BJ (cell line): ENCODE data around the gene ZNF423. TPM values are rescaled to one million over a fixed set of nuclear protein-coding genes. Genes with fewer than 3 reads are reported as not detected.

Source experiments
- CTCF ChIA-PET: fragments of 350-600 bp; formaldehyde crosslinking; extraction: SDS; loops from one replicate; lab custom pipeline; 2021; ENCODE audit warnings: antibody characterized with exemption, inconsistent platforms; lab: Yijun Ruan, JAX
- POLR2A ChIA-PET: fragments of 300-600 bp; sonication (Branson Sonifier 250); formaldehyde crosslinking; extraction: SDS; loops from one replicate; lab custom pipeline; 2021; ENCODE audit warnings: antibody characterized with exemption; lab: Charles Lee
- DNase-seq: peaks from one replicate; pipeline ENCODE4 v3.0.0-alpha.2; 2011; ENCODE audit warnings: low read depth
- H3K27me3 ChIP-seq: 2 replicates; pipeline ENCODE4 v1.6.0; 2011; ENCODE audit warnings: low read length; ENCODE audit not compliant: control insufficient read depth, insufficient read depth
- H3K36me3 ChIP-seq: 2 replicates; pipeline ENCODE4 v1.5.1; 2011; ENCODE audit warnings: low read length; ENCODE audit not compliant: control insufficient read depth, insufficient read depth
- H3K4me3 ChIP-seq: 2 replicates; pipeline ENCODE4 v1.5.1; 2011; ENCODE audit warnings: low read depth, mild to moderate bottlenecking, control low read depth, low read length
- CTCF ChIP-seq: IDR thresholded peaks from 2 replicates; pipeline ENCODE4 v1.5.1; 2011; ENCODE audit warnings: low read depth, mild to moderate bottlenecking, control low read depth, inconsistent platforms, low read length, moderate library complexity; ENCODE audit not compliant: insufficient read depth
- polyA plus RNA-seq: library from polyadenylated mRNA; depleted of rRNA; stranded (reverse); fragments of >200 nt; gene quantifications from 2 replicates; pipeline ENCODE4 v1.2.3, GENCODE V29; 2011

ZNF423 gene
- polyA plus RNA-seq, 1 experiment, result 0.22 TPM

DNA sequence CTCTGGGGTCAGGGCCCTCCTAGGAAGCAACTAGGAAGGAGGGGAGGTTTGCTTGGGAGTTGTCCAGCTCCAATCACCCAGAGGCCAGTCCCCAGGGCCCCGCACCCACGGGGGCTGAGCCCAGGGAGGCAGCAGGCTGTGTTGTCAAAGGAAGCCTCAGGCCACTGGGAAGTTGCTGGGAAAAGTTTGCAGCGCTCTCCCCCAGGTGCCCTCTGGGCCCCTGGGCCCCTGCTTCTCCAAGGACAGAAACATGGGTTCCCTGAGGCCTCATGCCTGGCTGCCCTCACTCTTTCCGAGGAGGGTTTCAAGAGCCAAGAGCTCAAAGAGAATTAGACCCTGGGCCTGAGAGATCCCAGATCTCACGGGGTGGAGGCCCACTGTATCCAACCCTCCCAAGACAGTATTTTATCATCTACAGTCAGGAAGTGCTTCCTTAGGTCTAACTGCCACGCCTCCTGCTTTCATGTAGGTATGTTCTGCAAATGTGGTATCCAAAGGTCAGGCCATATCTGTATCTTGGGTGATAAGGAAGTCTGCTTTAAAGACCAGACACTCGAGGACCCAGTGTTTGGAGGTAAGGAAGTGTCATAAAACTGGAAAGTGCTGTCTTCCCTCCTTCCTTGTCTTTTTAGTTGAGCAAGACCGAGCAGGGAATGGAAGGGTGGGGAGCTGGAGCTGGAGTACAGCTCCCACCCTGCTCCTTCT, 44.2 kb upstream of the ZNF423 start:
- Histone ChIP-seq H3K27me3 (no peaks in the 10 kb centered on the region), H3K4me3 (no peak overlapping the region), H3K36me3 (no peaks in the 10 kb centered on the region)
- CTCF ChIA-PET, result no interaction called here
- TF ChIP-seq CTCF, result no peak
- POLR2A ChIA-PET, result no interaction called here
- no peak for DNase-seq

- no peak for DNase-seq
- Histone ChIP-seq H3K27me3 (no peaks in the 10 kb centered on the region), H3K36me3 (no peaks in the 10 kb centered on the region), H3K4me3 (no peak overlapping the region)
- CTCF ChIA-PET, result no interaction called here
- no peak for TF ChIP-seq CTCF
- POLR2A ChIA-PET, result no interaction called here
Measured at GRCh38 chr16:49896447-49896964, 40.6 kb upstream of the ZNF423 start.

- H3K27me3 ChIP-seq, result no peaks in the 10 kb centered on the region
- no peak for TF ChIP-seq CTCF
- no peak for DNase-seq
- no peak overlapping the region for H3K4me3 ChIP-seq
- ChIA-PET POLR2A (no interaction called here), CTCF (interaction anchor here (0.8 to 2.9 kb wide), 3 partner anchors 14 to 483 kb away, joined by 3 to 17 read pairs (median 3); no protein-coding TSS in a partner anchor)
- H3K36me3 ChIP-seq, result no peaks in the 10 kb centered on the region
Measured at GRCh38 chr16:49890876-49891275, 35.0 kb upstream of the ZNF423 start.

- no peaks in the 10 kb centered on the region for H3K36me3 ChIP-seq
- TF ChIP-seq CTCF, result no peak
- DNase-seq, result no peak
- H3K27me3 ChIP-seq, result no peaks in the 10 kb centered on the region
- POLR2A ChIA-PET, result interaction anchor here (0.6 kb wide), 1 partner anchor 457 kb away, joined by 10 read pairs; no protein-coding TSS in a partner anchor
- no peak overlapping the region for H3K4me3 ChIP-seq
- CTCF ChIA-PET, result interaction anchor here (0.6 to 2.9 kb wide), 2 partner anchors 13 to 33 kb away, joined by 3 to 17 read pairs; no protein-coding TSS in a partner anchor
Measured at GRCh38 chr16:49889725-49890397, 33.9 kb upstream of the ZNF423 start.

GRCh38 chr16:49886554-49887094, 30.7 kb upstream of the ZNF423 start:
- no peaks in the 10 kb centered on the region; the same call in 1 of the 2 replicates for H3K27me3 ChIP-seq
- DNase-seq, result no peak
- H3K36me3 ChIP-seq, result no peaks in the 10 kb centered on the region
- ChIA-PET POLR2A (no interaction called here), CTCF (interaction anchor here (1.4 kb wide), 1 partner anchor 10 kb away, joined by 4 read pairs; no protein-coding TSS in a partner anchor)
- TF ChIP-seq CTCF, result no peak
- H3K4me3 ChIP-seq, result no peak overlapping the region
